Left lung (tissue), 10 donors: Measurements from ENCODE around the gene EXOC1. TPM values are rescaled to one million over a fixed set of nuclear protein-coding genes. Genes with fewer than 3 reads are reported as not detected.
A peak's percentile ranks its signal among the peaks of the same experiment; 100 is the strongest.

Source experiments
- ATAC-seq: fragments of 200-7000 bp; cut with Tn5 transposase; one replicate; pipeline ENCODE4 v1.9.1; 2020; ENCODE audit warnings: moderate library complexity
- DNase-seq, 4 donors: peaks; one replicate each; pipeline ENCODE4 v3.0.0-alpha.2; 2013 to 2020
- H3K27ac ChIP-seq, 2 donors: fragments of 200-600 bp; sonication (generic) in 1 of 2; one replicate each; pipeline versions ENCODE4 v1.5.0 to v1.8.0; 2020 to 2021
- H3K27me3 ChIP-seq, 2 donors: fragments of 200-600 bp; sonication (generic) in 1 of 2; one replicate each; pipeline versions ENCODE4 v1.5.0 to v1.8.0; 2020 to 2021
- H3K36me3 ChIP-seq, 2 donors: fragments of 200-600 bp; sonication (generic) in 1 of 2; one replicate each; pipeline versions ENCODE4 v1.5.0 to v1.8.0; 2020 to 2021
- H3K4me1 ChIP-seq, 2 donors: fragments of 200-600 bp; one replicate each; pipeline ENCODE4 v1.8.0; 2021
- H3K4me3 ChIP-seq, 2 donors: fragments of 200-600 bp; sonication (generic) in 1 of 2; one replicate each; pipeline versions ENCODE4 v1.5.0 to v1.8.0; 2020 to 2021; ENCODE audit warnings: mild to moderate bottlenecking in 1 of 2
- H3K9me3 ChIP-seq, 2 donors: fragments of 200-600 bp; sonication (generic) in 1 of 2; one replicate each; pipeline versions ENCODE4 v1.5.0 to v1.8.0; 2020 to 2021
- intact Hi-C, 2 donors: fragments of 100-400 bp; cut with DNase I; formaldehyde crosslinking; loops; one replicate each; pipeline versions ENCODE4 v1.11.2 to v1.14.2; 2022
- polyA plus RNA-seq, 6 donors: library from polyadenylated mRNA; unstranded; fragments of 120-200 nt; gene quantifications; one replicate each; pipeline ENCODE4 v1.2.1, GENCODE V29; 2013; ENCODE audit not compliant: insufficient read length in 6 of 6
- total RNA-seq, 2 donors: library from RNA; stranded (reverse); fragmentation: NEBNext Ultra II Directional; extraction: Animal tissue kit (Norgen Biotek cat#: 25700); gene quantifications; one replicate each; pipeline ENCODE4 v1.2.1, GENCODE V29; 2021
- TF ChIP-seq, protein P1 (sequence below), 2 donors: fragments of 200-600 bp; sonication (generic) in 1 of 2; IDR thresholded peaks; one replicate each; pipeline versions ENCODE4 v1.5.0 to v1.8.0; 2021; ENCODE audit warnings: antibody characterized with exemption in 2 of 2
- donor health status: DM: no; HTN: yes; CAD: no.
- donor health status: DM: no; HTN: no; CAD: no.

Gene EXOC1
- total and polyA plus RNA-seq, 8 donors: 30.1 to 53.7 (median 48.0) TPM

DNA sequence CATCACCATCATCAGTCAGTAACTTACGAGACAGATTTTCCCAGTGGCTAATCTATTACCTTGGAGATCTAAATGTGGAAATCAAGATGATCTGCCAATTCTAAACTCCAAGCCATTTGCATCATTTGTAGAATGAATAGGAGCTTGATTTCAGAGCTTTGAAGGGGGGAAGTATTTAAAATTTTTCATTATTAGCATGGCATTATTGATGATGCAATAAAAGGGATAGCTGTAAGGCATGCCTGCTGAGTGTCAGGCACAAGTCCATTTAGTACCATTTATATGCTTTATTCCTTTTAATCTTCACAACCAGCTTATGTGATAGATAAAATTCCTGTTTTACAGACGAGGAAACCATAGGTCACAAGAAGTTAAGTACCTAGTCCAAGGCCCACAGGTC is 28.6 kb upstream of the EXOC1 start:
- peaks cover 0 to 3% of the 10 kb centered on the region in 2 donors for H3K27me3 ChIP-seq
- H3K4me3 ChIP-seq: no peak overlapping the region
- DNase-seq (no peak), ATAC-seq (no peak)
- no peaks in the 10 kb centered on the region for H3K4me1 ChIP-seq
- TF ChIP-seq, protein P1, sequence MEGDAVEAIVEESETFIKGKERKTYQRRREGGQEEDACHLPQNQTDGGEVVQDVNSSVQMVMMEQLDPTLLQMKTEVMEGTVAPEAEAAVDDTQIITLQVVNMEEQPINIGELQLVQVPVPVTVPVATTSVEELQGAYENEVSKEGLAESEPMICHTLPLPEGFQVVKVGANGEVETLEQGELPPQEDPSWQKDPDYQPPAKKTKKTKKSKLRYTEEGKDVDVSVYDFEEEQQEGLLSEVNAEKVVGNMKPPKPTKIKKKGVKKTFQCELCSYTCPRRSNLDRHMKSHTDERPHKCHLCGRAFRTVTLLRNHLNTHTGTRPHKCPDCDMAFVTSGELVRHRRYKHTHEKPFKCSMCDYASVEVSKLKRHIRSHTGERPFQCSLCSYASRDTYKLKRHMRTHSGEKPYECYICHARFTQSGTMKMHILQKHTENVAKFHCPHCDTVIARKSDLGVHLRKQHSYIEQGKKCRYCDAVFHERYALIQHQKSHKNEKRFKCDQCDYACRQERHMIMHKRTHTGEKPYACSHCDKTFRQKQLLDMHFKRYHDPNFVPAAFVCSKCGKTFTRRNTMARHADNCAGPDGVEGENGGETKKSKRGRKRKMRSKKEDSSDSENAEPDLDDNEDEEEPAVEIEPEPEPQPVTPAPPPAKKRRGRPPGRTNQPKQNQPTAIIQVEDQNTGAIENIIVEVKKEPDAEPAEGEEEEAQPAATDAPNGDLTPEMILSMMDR (IDR thresholded peaks at IDR 0.05): no peak
- H3K27ac ChIP-seq: no peak overlapping the region
- H3K9me3 ChIP-seq: no peaks in the 10 kb centered on the region
- intact Hi-C loops: no loop called here
- H3K36me3 ChIP-seq: no peaks in the 10 kb centered on the region

- intact Hi-C loops: no loop called here
- H3K4me1 ChIP-seq: no peaks in the 10 kb centered on the region
- H3K27me3 ChIP-seq: no peaks in the 10 kb centered on the region
- ATAC-seq (no peak), DNase-seq (no peak)
- H3K4me3 ChIP-seq: no peak overlapping the region
- H3K36me3 ChIP-seq: no peaks in the 10 kb centered on the region
- TF ChIP-seq, protein P1 (IDR thresholded peaks at IDR 0.05): no peak
- H3K27ac ChIP-seq: no peak overlapping the region
- H3K9me3 ChIP-seq: no peaks in the 10 kb centered on the region
These were observed 26.5 kb upstream of the EXOC1 start for GRCh38 chr4:55826986-55827385.

DNA sequence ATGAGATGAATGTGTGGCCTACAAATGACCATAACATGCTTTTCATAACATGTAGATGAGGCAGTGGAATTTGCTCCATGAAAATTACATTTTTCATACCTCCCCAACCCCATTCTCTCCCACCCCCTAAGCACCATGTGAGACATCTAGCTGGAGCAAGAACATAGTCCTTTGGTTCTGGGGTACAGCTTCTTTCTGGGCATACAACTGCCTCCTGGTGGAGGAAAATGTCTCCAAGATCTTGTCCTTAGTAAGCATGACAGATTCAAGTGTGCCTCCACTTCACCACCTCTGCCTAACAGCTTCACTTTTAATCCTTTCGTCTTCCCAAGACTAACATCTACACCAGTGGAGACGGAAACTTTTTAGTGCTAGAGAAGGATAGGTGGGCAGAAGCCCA is 25.9 kb upstream of the EXOC1 start:
- intact Hi-C loops: no loop called here

GRCh38 chr4:55830048-55830447 is 23.4 kb upstream of the EXOC1 start:
- Histone ChIP-seq H3K27me3 (no peaks in the 10 kb centered on the region), H3K9me3 (no peaks in the 10 kb centered on the region), H3K4me1 (no peaks in the 10 kb centered on the region), H3K27ac (no peak overlapping the region), H3K36me3 (no peaks in the 10 kb centered on the region), H3K4me3 (no peak overlapping the region)
- TF ChIP-seq, protein P1 (IDR thresholded peaks at IDR 0.05): no peak
- DNase-seq: no peak
- no peak for ATAC-seq
- intact Hi-C loops: no loop called here

More for the DNA sequence above, 25.9 kb upstream of the EXOC1 start:
- ATAC-seq (no peak), DNase-seq (no peak)
- TF ChIP-seq, protein P1 (IDR thresholded peaks at IDR 0.05): no peak
- no peak overlapping the region for H3K4me3 ChIP-seq
- H3K27ac ChIP-seq: no peak overlapping the region
- H3K27me3 ChIP-seq: no peaks in the 10 kb centered on the region
- H3K36me3 ChIP-seq: no peaks in the 10 kb centered on the region
- no peaks in the 10 kb centered on the region for H3K4me1 ChIP-seq
- no peaks in the 10 kb centered on the region for H3K9me3 ChIP-seq

DNA sequence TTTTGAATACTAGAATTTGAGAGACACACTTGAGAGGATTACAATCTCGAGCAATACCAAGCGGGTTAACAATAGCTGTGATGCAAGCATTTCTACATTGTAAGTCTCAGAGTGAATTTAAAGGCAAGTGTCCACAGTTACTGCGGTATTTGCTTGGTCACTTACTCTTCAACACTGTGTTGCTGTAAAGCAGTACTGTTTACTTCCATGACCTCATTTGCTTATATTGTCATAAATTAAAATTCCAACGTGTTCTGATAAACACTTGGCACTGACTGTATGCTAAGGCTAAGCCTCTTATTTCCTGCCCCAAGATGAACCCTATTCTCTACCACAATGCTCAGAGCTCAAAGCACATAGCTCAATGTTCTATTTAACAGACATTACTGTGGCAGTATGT is 22.7 kb upstream of the EXOC1 start:
- Histone ChIP-seq H3K9me3 (no peaks in the 10 kb centered on the region), H3K4me1 (no peaks in the 10 kb centered on the region), H3K27me3 (no peaks in the 10 kb centered on the region), H3K4me3 (no peak overlapping the region), H3K27ac (no peak overlapping the region), H3K36me3 (no peaks in the 10 kb centered on the region)
- TF ChIP-seq, protein P1 (IDR thresholded peaks at IDR 0.05): no peak
- intact Hi-C loops: no loop called here
- ATAC-seq: no peak
- peak in 1 of 4 donors; percentile 1 for DNase-seq
